Keratinocyte (primary cell): Measurements from ENCODE around the gene ITGB8.

ENCODE experiments used
- CTCF ChIP-seq, 3 experiments: IDR thresholded peaks in 1 of 3; conservative IDR thresholded peaks in 1 of 3; optimal IDR thresholded peaks in 1 of 3; 2 replicates in 2 of 3; 3 replicates in 1 of 3; pipeline versions ENCODE3 to v1.5.1; 2011; ENCODE audit warnings: low read length in 3 of 3, mild to moderate bottlenecking in 3 of 3, moderate library complexity in 2 of 3, control low read depth in 1 of 3, inconsistent platforms in 1 of 3; ENCODE audit not compliant: insufficient read depth in 2 of 3; ENCODE audit errors: extremely low read depth in 1 of 3
- EZH2 ChIP-seq: IDR thresholded peaks from one replicate; pipeline ENCODE4 v1.6.1; 2012; ENCODE audit warnings: inconsistent platforms, mild to moderate bottlenecking, low read length, moderate library complexity

- TF ChIP-seq CTCF (optimal IDR thresholded peaks at IDR 0.05 in 1 of 3, IDR thresholded peaks at IDR 0.05 in 1 of 3, conservative IDR thresholded peaks at IDR 0.05 in 1 of 3; ENCODE audit: extremely low read depth in 1 of 3, insufficient read depth in 2 of 3, low read length in 3 of 3) (no peak), EZH2 (no peak)
Measured at GRCh38 chr7:20311743-20312042, 19.0 kb upstream of the ITGB8 start.
